Lower leg skin (tissue), 4 donors: ENCODE measurements around the gene TSPAN7. TPM values are rescaled to one million over a fixed set of nuclear protein-coding genes. Genes with fewer than 3 reads are reported as not detected.

Experiments used
- DNase-seq, 2 donors: peaks; one replicate each; pipeline ENCODE4 v3.0.0-alpha.2; 2019; ENCODE audit warnings: low spot score in 2 of 2
- H3K4me3 ChIP-seq: fragments of 200-600 bp; sonication (generic); 2 replicates; pipeline ENCODE4 v1.5.1; 2017; ENCODE audit warnings: mild to moderate bottlenecking, low read depth; ENCODE audit not compliant: poor library complexity, severe bottlenecking
- POLR2A ChIP-seq, 2 donors: fragments of 450-650 bp; IDR thresholded peaks; one replicate each; pipeline ENCODE4 v1.6.1; 2016 to 2017; ENCODE audit warnings: antibody characterized with exemption in 2 of 2, mild to moderate bottlenecking in 1 of 2, moderate library complexity in 1 of 2
- WGBS, 2 donors: methylation state at CpG; one replicate each; pipeline ENCODE4 v1.1.5; 2018; 5-methylcytosine and 5-hydroxymethylcytosine counted together
- intact Hi-C: fragments of 100-400 bp; cut with DNase I; formaldehyde crosslinking; loops from one replicate; pipeline ENCODE4 v1.15.0; 2023; ENCODE audit warnings: low total_unique reads
- total RNA-seq, 4 donors: library from RNA; depleted of rRNA; stranded (reverse); fragments of >200 nt; gene quantifications; one replicate each; pipeline ENCODE4 v1.1.0, GENCODE V29; 2016
- TF ChIP-seq, protein P1 (sequence below), 3 donors: fragments of 450-650 bp; IDR thresholded peaks; one replicate each; pipeline ENCODE4 v1.5.1; 2016; ENCODE audit warnings: antibody characterized with exemption in 3 of 3, mild to moderate bottlenecking in 3 of 3, moderate library complexity in 2 of 3

TSPAN7 gene
- total RNA-seq, 4 donors from 2014 or later, result 7.0 to 31.3 (median 14.4) TPM

DNA sequence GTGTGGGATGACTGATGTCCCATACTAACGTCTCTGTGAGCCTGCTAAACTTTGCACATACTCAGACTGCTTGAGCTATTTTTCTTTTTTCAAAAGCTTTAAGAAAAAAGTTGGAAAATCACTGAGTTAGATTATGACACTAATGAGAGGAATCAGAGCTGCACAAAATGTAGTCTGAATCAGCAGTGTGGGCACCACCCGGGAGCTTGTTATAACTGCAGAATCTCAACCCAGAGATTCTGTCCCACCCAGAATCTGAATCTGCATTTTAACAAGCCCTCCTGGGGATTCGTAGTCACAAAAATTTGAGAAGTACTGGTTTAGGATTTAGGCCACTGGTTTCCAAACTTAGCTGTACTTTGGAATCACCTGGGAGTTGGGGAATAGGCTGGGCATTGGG is 137.8 kb downstream of the TSPAN7 start:
- intact Hi-C loops, result no loop called here
- H3K4me3 ChIP-seq, result no peak overlapping the region
- WGBS, 2 donors, result 48 to 49% methylated on average over 3 of the region's 3 CpGs
- DNase-seq, result no peak
- TF ChIP-seq, protein P1, sequence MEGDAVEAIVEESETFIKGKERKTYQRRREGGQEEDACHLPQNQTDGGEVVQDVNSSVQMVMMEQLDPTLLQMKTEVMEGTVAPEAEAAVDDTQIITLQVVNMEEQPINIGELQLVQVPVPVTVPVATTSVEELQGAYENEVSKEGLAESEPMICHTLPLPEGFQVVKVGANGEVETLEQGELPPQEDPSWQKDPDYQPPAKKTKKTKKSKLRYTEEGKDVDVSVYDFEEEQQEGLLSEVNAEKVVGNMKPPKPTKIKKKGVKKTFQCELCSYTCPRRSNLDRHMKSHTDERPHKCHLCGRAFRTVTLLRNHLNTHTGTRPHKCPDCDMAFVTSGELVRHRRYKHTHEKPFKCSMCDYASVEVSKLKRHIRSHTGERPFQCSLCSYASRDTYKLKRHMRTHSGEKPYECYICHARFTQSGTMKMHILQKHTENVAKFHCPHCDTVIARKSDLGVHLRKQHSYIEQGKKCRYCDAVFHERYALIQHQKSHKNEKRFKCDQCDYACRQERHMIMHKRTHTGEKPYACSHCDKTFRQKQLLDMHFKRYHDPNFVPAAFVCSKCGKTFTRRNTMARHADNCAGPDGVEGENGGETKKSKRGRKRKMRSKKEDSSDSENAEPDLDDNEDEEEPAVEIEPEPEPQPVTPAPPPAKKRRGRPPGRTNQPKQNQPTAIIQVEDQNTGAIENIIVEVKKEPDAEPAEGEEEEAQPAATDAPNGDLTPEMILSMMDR (IDR thresholded peaks at IDR 0.05), result no peak
- TF ChIP-seq POLR2A (IDR thresholded peaks at IDR 0.05), result no peak

DNA sequence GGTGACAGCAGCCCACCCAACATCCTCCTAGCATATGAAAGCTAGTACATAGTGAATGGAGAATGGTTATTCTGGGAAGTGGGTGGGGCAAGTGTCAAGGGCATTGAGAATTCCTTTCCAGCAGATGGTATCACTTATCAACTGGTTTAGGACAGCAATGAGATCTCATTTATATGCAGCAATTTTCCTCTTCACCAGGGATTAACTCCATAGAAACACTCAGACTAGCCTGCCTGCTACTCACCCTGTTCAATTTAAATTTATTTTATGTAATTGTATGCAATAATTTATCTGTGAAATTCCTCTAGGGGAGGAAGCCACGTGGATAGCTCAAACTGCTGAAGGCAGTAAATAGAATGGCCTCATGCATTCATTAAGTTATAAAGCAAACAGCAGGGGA is 138.4 kb downstream of the TSPAN7 start:
- 15 to 20% methylated on average over 1 of the region's 1 CpG for WGBS, 2 donors
- no peak for DNase-seq
- H3K4me3 ChIP-seq, result no peak overlapping the region
- intact Hi-C loops, result no loop called here
- TF ChIP-seq POLR2A (IDR thresholded peaks at IDR 0.05), result no peak
- TF ChIP-seq, protein P1 (IDR thresholded peaks at IDR 0.05), result no peak

DNA sequence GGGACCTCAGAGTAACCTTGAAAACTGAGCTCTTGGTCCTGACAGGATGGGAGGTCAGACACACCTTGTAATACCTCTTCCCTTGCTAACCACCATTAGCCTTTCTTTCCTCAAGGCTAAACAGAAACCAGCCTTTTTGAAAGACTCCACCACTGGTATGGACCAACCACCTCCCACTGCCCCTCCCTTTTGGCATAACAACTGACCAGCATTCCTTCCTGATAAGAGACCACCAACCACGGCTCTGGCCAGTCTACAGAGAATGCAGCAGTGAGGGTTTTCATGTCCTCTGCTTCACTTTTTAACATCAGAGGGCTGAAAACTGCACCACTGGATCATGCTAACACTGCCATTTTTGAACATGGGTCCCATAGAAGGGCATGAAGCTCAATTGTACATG is 139.7 kb downstream of the TSPAN7 start:
- intact Hi-C loops, result no loop called here
- WGBS, 2 donors, result 57 to 100% methylated on average over 1 of the region's 1 CpG
- no peak for DNase-seq
- no peak for TF ChIP-seq POLR2A (IDR thresholded peaks at IDR 0.05)
- TF ChIP-seq, protein P1 (IDR thresholded peaks at IDR 0.05), result no peak
- H3K4me3 ChIP-seq, result no peak overlapping the region

DNA sequence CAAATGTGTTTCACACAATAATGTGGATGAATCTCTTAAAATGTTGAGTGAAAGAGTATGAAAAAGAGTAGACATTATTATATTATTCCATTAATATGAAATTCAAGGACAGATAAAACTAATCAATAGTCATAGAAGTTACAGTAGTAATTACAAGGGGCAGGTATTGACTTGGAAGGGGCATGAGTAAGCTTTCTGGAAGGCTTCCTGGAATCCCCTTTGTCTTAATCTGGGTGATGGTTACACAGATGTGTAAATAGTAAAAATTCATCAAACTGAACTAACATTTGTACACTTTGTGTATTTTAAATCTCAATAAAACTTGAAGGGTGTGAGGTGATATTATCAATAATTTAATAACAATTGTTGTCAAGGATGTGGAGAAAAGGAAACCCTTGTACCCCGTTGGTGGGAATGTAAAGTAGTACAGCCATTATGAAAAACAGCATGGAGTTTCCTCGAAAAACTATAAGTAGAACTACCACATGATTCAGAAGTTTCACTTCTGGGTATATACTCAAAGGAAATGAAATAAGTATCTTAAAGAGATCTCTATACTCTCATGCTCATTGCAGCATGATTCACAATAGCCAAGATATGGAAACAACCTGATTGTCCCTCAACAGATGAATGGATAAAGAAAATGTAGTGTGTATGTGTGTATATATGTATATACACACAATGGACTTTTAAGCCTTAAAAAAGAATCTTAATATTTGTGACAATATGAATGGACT is 143.0 kb downstream of the TSPAN7 start:
- intact Hi-C loops, result no loop called here
- H3K4me3 ChIP-seq, result no peak overlapping the region
- WGBS, 2 donors, result 58 to 73% methylated on average over 2 of the region's 2 CpGs

DNA sequence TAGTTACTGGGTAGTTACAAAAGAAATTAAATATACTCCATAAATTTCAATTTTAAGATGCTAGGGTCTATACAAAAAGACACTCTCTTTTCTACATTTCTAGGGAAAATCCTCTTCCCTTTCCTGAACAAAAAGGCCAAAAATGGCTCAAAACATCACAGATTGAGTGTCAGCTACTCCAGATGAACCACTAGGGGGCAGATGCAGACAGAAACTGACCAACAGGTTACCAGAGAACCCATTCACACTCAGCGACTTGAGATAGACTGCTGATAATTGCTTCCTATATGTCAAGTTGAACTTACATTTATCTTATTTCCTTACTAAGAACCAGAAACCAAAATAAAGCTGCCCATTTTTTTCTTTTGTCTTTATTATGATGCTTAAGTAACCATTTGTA is 156.5 kb downstream of the TSPAN7 start:
- no peak for TF ChIP-seq POLR2A (IDR thresholded peaks at IDR 0.05)
- TF ChIP-seq, protein P1 (IDR thresholded peaks at IDR 0.05), result no peak
- DNase-seq, result no peak
- no peak overlapping the region for H3K4me3 ChIP-seq
- intact Hi-C loops, result no loop called here
- 13 to 23% methylated on average over 1 of the region's 1 CpG for WGBS, 2 donors

More for the DNA sequence above, 143.0 kb downstream of the TSPAN7 start:
- DNase-seq, result no peak
- TF ChIP-seq POLR2A (IDR thresholded peaks at IDR 0.05), result no peak
- TF ChIP-seq, protein P1 (IDR thresholded peaks at IDR 0.05), result no peak

DNA sequence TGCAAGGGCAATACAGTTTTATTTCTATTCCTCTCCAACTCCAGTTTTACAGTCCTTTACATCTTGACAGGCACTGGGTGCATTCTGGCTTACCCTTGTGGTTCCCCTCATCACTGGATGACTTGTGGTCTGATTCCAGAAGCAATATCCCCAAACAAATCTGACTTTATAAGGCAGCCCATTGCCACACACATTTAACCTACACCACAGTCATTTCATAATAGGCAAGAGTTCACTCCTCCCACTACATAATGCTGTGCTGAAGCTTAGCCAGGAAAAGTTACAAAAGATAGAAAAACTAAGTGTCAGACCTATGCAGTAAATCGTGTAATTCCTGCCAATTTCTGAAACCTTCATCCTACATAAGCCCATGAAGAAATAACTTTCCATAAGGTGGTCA is 157.0 kb downstream of the TSPAN7 start:
- TF ChIP-seq, protein P1 (IDR thresholded peaks at IDR 0.05), result no peak
- no peak for TF ChIP-seq POLR2A (IDR thresholded peaks at IDR 0.05)
- no peak overlapping the region for H3K4me3 ChIP-seq
- intact Hi-C loops, result no loop called here
- no peak for DNase-seq
- WGBS, 2 donors, result 56 to 61% methylated on average over 1 of the region's 1 CpG
